HEK293 (cell line): ENCODE measurements around the gene COQ6.
A peak's percentile ranks its signal among the peaks of the same experiment; 100 is the strongest.
"Not testable (repeated sequence)": the region's sequence is repeated elsewhere in the genome, so short reads cannot be mapped to it uniquely, and the experiment has no call there.

Experiments used
- CTCF ChIA-PET: fragments of 350-600 bp; formaldehyde crosslinking; extraction: SDS; loops from one replicate; lab custom pipeline; 2021; ENCODE audit warnings: antibody characterized with exemption; lab: Yijun Ruan, JAX
- POLR2A ChIA-PET: fragments of 300-600 bp; formaldehyde crosslinking; extraction: SDS; loops from one replicate; lab custom pipeline; 2020; ENCODE audit warnings: antibody characterized with exemption, inconsistent platforms; lab: Yijun Ruan, JAX
- H3K27ac ChIP-seq: fragments of 200-500 bp; sonication (Bioruptor generic); 2 replicates; pipeline ENCODE4 v1.5.1; 2014; ENCODE audit warnings: low read depth, low read length, control low read depth, inconsistent platforms; ENCODE audit errors: extremely low read depth
- H3K36me3 ChIP-seq, 2 experiments: fragments of 200-500 bp in 1 of 2; sonication (Bioruptor generic) in 1 of 2; 1 replicate in 1 of 2; 2 replicates in 1 of 2; pipeline ENCODE4 v1.5.1; 2014 to 2017; ENCODE audit warnings: inconsistent platforms in 2 of 2, low read length in 2 of 2; ENCODE audit not compliant: control insufficient read depth in 2 of 2, insufficient read depth in 1 of 2
- H3K4me1 ChIP-seq: fragments of 200-500 bp; sonication (Bioruptor generic); 2 replicates; pipeline ENCODE4 v1.5.1; 2014; ENCODE audit warnings: mild to moderate bottlenecking, low read length, inconsistent platforms; ENCODE audit not compliant: control insufficient read depth, insufficient read depth
- H3K4me3 ChIP-seq: 2 replicates; pipeline ENCODE4 v1.5.1; 2011; ENCODE audit warnings: low read depth, mild to moderate bottlenecking, control low read depth, low read length, moderate library complexity
- H3K9me3 ChIP-seq: fragments of 200-500 bp; sonication (Bioruptor generic); 2 replicates; pipeline ENCODE4 v1.5.1; 2014; ENCODE audit warnings: low read depth, low read length, inconsistent platforms; ENCODE audit not compliant: control insufficient read depth, insufficient read depth
- GLI4 ChIP-seq: fragments of 450-650 bp; formaldehyde crosslinking; IDR thresholded peaks from 2 replicates; pipeline ENCODE4 v1.5.1; 2016; ENCODE audit warnings: missing biosample characterization, missing genetic modification characterization
- KLF1 ChIP-seq: fragments of 450-650 bp; formaldehyde crosslinking; IDR thresholded peaks from 2 replicates; pipeline ENCODE4 v1.5.1; 2016; ENCODE audit warnings: missing biosample characterization, missing genetic modification characterization
- SP2 ChIP-seq: fragments of 450-650 bp; formaldehyde crosslinking; IDR thresholded peaks from 2 replicates; pipeline ENCODE4 v1.5.1; 2016; ENCODE audit warnings: missing biosample characterization, missing genetic modification characterization
- ZBTB1 ChIP-seq: fragments of 450-650 bp; formaldehyde crosslinking; IDR thresholded peaks from 2 replicates; pipeline ENCODE4 v1.5.1; 2016; ENCODE audit warnings: missing biosample characterization, missing genetic modification characterization
- ZBTB8A ChIP-seq: fragments of 450-650 bp; formaldehyde crosslinking; IDR thresholded peaks from 2 replicates; pipeline ENCODE4 v1.5.1; 2016; ENCODE audit warnings: missing biosample characterization, missing genetic modification characterization
- ZNF146 ChIP-seq: fragments of 450-650 bp; formaldehyde crosslinking; IDR thresholded peaks from 2 replicates; pipeline ENCODE4 v1.5.1; 2016; ENCODE audit warnings: missing biosample characterization, missing genetic modification characterization
- ZNF16 ChIP-seq: fragments of 450-650 bp; formaldehyde crosslinking; IDR thresholded peaks from 2 replicates; pipeline ENCODE4 v1.5.1; 2016; ENCODE audit warnings: low read depth, missing biosample characterization, missing genetic modification characterization
- ZNF202 ChIP-seq: fragments of 450-650 bp; formaldehyde crosslinking; IDR thresholded peaks from 2 replicates; pipeline ENCODE4 v1.5.1; 2016; ENCODE audit warnings: missing biosample characterization, missing genetic modification characterization, borderline replicate concordance
- ZNF223 ChIP-seq: fragments of 450-650 bp; formaldehyde crosslinking; IDR thresholded peaks from 2 replicates; pipeline ENCODE4 v1.5.1; 2016; ENCODE audit warnings: missing biosample characterization, missing genetic modification characterization
- ZNF366 ChIP-seq: fragments of 450-650 bp; formaldehyde crosslinking; conservative IDR thresholded peaks from 2 replicates; pipeline ENCODE4 v1.5.1; 2016; ENCODE audit warnings: missing biosample characterization, missing genetic modification characterization
- ZNF394 ChIP-seq: fragments of 450-650 bp; formaldehyde crosslinking; IDR thresholded peaks from 2 replicates; pipeline ENCODE4 v1.5.1; 2016; ENCODE audit warnings: missing biosample characterization, missing genetic modification characterization, mild to moderate bottlenecking, moderate library complexity, borderline replicate concordance
- ZNF530 ChIP-seq: fragments of 450-650 bp; formaldehyde crosslinking; IDR thresholded peaks from 2 replicates; pipeline ENCODE4 v1.5.1; 2016; ENCODE audit warnings: low read depth, missing biosample characterization, missing genetic modification characterization
- ZNF549 ChIP-seq: fragments of 450-650 bp; IDR thresholded peaks from 2 replicates; pipeline ENCODE4 v1.5.1; 2018; ENCODE audit warnings: missing biosample characterization, missing genetic modification characterization, mild to moderate bottlenecking, inconsistent platforms, moderate library complexity
- ZNF596 ChIP-seq: fragments of 450-650 bp; IDR thresholded peaks from 2 replicates; pipeline ENCODE4 v1.5.0; 2018; ENCODE audit warnings: missing biosample characterization, mild to moderate bottlenecking, missing genetic modification characterization, moderate library complexity
- ZNF626 ChIP-seq: fragments of 450-650 bp; sonication (Bioruptor Pico); formaldehyde crosslinking; IDR thresholded peaks from 2 replicates; pipeline ENCODE4 v1.5.1; 2018; ENCODE audit warnings: missing biosample characterization, missing genetic modification characterization, inconsistent platforms
- ZNF707 ChIP-seq: fragments of 450-650 bp; formaldehyde crosslinking; IDR thresholded peaks from 2 replicates; pipeline ENCODE4 v1.5.1; 2016; ENCODE audit warnings: missing biosample characterization, missing genetic modification characterization
- ZSCAN16 ChIP-seq: fragments of 450-650 bp; formaldehyde crosslinking; IDR thresholded peaks from 2 replicates; pipeline ENCODE4 v1.5.1; 2016; ENCODE audit warnings: missing biosample characterization, missing genetic modification characterization
- TF ChIP-seq, protein P1 (sequence below): fragments of 450-650 bp; formaldehyde crosslinking; IDR thresholded peaks from 2 replicates; pipeline ENCODE4 v1.5.1; 2016; ENCODE audit warnings: missing biosample characterization, missing genetic modification characterization
- TF ChIP-seq, protein P2 (sequence below): fragments of 450-650 bp; formaldehyde crosslinking; IDR thresholded peaks from 2 replicates; pipeline ENCODE4; 2016; ENCODE audit warnings: missing biosample characterization, missing genetic modification characterization
- TF ChIP-seq, protein P3 (sequence below): fragments of 450-650 bp; formaldehyde crosslinking; IDR thresholded peaks from 2 replicates; pipeline ENCODE4 v1.5.1; 2017; ENCODE audit warnings: missing biosample characterization, missing genetic modification characterization
- TF ChIP-seq, protein P4 (sequence below): fragments of 450-650 bp; formaldehyde crosslinking; IDR thresholded peaks from 2 replicates; pipeline ENCODE4 v1.5.1; 2017; ENCODE audit warnings: missing biosample characterization, missing genetic modification characterization
- TF ChIP-seq, protein P5 (sequence below): fragments of 450-650 bp; formaldehyde crosslinking; IDR thresholded peaks from 2 replicates; pipeline ENCODE4 v1.5.0; 2017; ENCODE audit warnings: missing biosample characterization, missing genetic modification characterization, borderline replicate concordance
- TF ChIP-seq, protein P6 (sequence below): fragments of 450-650 bp; formaldehyde crosslinking; IDR thresholded peaks from 2 replicates; pipeline ENCODE4 v1.5.1; 2016; ENCODE audit warnings: missing biosample characterization, missing genetic modification characterization

COQ6 gene

DNA sequence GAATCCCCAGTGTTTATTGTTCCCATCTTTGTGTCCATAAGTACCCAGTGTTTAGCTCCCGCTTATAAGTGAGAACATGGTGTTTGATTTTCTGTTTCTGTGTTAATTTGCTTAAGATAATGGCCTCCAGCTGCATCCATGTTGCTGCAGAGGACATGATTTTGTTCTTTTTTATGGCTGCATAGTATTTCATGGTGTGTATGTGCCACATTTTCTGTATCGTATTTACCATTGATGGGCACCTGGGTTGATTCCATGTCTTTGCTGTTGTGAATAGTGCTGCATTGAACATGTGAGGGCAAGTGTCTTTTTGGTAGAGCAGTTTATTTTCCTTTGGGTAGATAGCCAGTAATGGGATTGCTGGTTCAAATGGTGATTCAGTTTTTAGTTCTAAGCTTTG lies 30.6 kb upstream of the COQ6 start:
- H3K27ac ChIP-seq, H3K4me1 ChIP-seq, POLR2A ChIA-PET, CTCF ChIA-PET, H3K4me3 ChIP-seq, H3K9me3 ChIP-seq: not testable (repeated sequence)
- TF ChIP-seq ZNF146 (tag by site-specific recombination) = peak; percentile 98
- H3K36me3 ChIP-seq = peaks cover 72 to 83% of the 10 kb centered on the region in 2 experiments

DNA sequence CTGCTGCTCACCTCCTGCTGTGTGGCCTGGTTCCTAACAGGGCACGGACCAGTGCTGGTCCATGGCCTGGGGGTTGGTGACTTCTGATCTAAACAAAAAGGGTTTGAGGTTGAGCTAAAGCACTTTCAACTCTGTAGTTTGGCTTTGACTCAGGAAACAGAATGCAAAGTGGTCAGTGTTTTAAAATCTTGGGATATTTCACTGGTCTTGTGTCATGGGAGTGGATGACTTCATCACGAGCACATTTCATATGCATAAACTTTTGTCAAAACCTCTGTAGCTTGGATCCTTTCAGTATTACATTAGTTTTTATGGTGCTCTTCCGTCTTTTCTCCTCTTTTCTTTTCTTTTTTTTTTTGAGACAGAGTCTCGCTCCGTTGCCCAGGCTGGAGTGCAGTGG lies 25.8 kb upstream of the COQ6 start:
- Histone ChIP-seq H3K27ac (no peak overlapping the region), H3K4me3 (no peak overlapping the region), H3K36me3 (peaks cover 78 to 97% of the 10 kb centered on the region in 2 experiments), H3K9me3 (no peaks in the 10 kb centered on the region), H3K4me1 (no peaks in the 10 kb centered on the region)
- POLR2A ChIA-PET = no interaction called here
- CTCF ChIA-PET = no interaction called here
- TF ChIP-seq ZNF596 (tag by site-specific recombination) = no peak
- TF ChIP-seq ZNF549 (tag by site-specific recombination) = no peak
- no peak for TF ChIP-seq ZNF394
- no peak for TF ChIP-seq ZNF202 (tag by site-specific recombination)
- TF ChIP-seq, protein P1, sequence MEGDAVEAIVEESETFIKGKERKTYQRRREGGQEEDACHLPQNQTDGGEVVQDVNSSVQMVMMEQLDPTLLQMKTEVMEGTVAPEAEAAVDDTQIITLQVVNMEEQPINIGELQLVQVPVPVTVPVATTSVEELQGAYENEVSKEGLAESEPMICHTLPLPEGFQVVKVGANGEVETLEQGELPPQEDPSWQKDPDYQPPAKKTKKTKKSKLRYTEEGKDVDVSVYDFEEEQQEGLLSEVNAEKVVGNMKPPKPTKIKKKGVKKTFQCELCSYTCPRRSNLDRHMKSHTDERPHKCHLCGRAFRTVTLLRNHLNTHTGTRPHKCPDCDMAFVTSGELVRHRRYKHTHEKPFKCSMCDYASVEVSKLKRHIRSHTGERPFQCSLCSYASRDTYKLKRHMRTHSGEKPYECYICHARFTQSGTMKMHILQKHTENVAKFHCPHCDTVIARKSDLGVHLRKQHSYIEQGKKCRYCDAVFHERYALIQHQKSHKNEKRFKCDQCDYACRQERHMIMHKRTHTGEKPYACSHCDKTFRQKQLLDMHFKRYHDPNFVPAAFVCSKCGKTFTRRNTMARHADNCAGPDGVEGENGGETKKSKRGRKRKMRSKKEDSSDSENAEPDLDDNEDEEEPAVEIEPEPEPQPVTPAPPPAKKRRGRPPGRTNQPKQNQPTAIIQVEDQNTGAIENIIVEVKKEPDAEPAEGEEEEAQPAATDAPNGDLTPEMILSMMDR (tag by site-specific recombination) = no peak
- TF ChIP-seq ZNF16 = no peak

DNA sequence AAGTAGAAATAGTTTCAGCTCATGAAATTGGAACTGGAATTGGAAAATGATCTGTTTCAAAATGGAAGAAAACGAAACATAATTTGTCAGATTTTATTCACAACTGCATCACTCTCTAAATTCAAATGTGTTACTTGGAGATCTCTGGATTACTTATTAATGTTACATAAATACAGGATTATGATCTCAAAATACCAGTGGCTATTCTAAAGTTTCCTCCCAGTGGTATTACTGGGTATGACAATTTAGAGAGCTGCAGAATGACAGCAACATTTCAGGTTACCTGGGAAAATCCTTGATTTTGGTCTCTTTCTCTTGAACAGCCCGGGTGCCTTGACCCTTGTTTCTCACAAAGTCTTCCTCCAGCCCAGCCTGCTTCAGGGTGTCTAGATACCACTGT lies 14.4 kb upstream of the COQ6 start:
- no peak overlapping the region for H3K4me3 ChIP-seq
- CTCF ChIA-PET = interaction anchor here (0.6 to 1.0 kb wide), 6 partner anchors 16 to 336 kb away, joined by 3 to 4 read pairs (median 3); no protein-coding TSS in a partner anchor
- no peak overlapping the region for H3K27ac ChIP-seq
- no peaks in the 10 kb centered on the region for H3K9me3 ChIP-seq
- POLR2A ChIA-PET = interaction anchor here (0.6 kb wide), 1 partner anchor 74 kb away, joined by 6 read pairs; no protein-coding TSS in a partner anchor
- peaks cover 22 to 67% of the 10 kb centered on the region in 2 experiments for H3K36me3 ChIP-seq
- no peaks in the 10 kb centered on the region for H3K4me1 ChIP-seq
- TF ChIP-seq ZNF626 (tag by site-specific recombination) (no peak), ZNF530 (tag by site-specific recombination) (no peak), KLF1 (tag by site-specific recombination) (no peak), ZNF366 (no peak), ZBTB1 (tag by site-specific recombination) (no peak), ZSCAN16 (tag by site-specific recombination) (no peak), ZNF707 (tag by site-specific recombination) (no peak), GLI4 (no peak), ZBTB8A (tag by site-specific recombination) (no peak), SP2 (tag by site-specific recombination) (no peak), ZNF223 (no peak)
- TF ChIP-seq, protein P2, sequence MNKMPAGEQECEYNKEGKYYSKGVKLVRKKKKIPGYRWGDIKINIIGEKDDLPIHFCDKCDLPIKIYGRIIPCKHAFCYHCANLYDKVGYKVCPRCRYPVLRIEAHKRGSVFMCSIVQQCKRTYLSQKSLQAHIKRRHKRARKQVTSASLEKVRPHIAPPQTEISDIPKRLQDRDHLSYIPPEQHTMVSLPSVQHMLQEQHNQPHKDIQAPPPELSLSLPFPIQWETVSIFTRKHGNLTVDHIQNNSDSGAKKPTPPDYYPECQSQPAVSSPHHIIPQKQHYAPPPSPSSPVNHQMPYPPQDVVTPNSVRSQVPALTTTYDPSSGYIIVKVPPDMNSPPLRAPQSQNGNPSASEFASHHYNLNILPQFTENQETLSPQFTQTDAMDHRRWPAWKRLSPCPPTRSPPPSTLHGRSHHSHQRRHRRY (tag by site-specific recombination) = no peak
- TF ChIP-seq, protein P3, sequence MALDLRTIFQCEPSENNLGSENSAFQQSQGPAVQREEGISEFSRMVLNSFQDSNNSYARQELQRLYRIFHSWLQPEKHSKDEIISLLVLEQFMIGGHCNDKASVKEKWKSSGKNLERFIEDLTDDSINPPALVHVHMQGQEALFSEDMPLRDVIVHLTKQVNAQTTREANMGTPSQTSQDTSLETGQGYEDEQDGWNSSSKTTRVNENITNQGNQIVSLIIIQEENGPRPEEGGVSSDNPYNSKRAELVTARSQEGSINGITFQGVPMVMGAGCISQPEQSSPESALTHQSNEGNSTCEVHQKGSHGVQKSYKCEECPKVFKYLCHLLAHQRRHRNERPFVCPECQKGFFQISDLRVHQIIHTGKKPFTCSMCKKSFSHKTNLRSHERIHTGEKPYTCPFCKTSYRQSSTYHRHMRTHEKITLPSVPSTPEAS (tag by site-specific recombination) = no peak
- TF ChIP-seq, protein P4, sequence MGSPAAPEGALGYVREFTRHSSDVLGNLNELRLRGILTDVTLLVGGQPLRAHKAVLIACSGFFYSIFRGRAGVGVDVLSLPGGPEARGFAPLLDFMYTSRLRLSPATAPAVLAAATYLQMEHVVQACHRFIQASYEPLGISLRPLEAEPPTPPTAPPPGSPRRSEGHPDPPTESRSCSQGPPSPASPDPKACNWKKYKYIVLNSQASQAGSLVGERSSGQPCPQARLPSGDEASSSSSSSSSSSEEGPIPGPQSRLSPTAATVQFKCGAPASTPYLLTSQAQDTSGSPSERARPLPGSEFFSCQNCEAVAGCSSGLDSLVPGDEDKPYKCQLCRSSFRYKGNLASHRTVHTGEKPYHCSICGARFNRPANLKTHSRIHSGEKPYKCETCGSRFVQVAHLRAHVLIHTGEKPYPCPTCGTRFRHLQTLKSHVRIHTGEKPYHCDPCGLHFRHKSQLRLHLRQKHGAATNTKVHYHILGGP (tag by site-specific recombination) = no peak
- TF ChIP-seq, protein P5, sequence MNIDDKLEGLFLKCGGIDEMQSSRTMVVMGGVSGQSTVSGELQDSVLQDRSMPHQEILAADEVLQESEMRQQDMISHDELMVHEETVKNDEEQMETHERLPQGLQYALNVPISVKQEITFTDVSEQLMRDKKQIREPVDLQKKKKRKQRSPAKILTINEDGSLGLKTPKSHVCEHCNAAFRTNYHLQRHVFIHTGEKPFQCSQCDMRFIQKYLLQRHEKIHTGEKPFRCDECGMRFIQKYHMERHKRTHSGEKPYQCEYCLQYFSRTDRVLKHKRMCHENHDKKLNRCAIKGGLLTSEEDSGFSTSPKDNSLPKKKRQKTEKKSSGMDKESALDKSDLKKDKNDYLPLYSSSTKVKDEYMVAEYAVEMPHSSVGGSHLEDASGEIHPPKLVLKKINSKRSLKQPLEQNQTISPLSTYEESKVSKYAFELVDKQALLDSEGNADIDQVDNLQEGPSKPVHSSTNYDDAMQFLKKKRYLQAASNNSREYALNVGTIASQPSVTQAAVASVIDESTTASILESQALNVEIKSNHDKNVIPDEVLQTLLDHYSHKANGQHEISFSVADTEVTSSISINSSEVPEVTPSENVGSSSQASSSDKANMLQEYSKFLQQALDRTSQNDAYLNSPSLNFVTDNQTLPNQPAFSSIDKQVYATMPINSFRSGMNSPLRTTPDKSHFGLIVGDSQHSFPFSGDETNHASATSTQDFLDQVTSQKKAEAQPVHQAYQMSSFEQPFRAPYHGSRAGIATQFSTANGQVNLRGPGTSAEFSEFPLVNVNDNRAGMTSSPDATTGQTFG (tag by site-specific recombination) = no peak
- TF ChIP-seq, protein P6, sequence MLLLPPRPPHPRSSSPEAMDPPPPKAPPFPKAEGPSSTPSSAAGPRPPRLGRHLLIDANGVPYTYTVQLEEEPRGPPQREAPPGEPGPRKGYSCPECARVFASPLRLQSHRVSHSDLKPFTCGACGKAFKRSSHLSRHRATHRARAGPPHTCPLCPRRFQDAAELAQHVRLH (tag by site-specific recombination) = no peak
